Panc1 (cell line): ENCODE results near the gene RTP1.

ENCODE experiments used
- TF ChIP-seq, protein P1 (sequence below): fragments of 450-650 bp; IDR thresholded peaks from 2 replicates; pipeline ENCODE4 v1.5.1; 2017; ENCODE audit warnings: mild to moderate bottlenecking
- TF ChIP-seq, protein P2 (sequence below), 2 experiments: IDR thresholded peaks; 2 replicates each; pipeline ENCODE4 v1.6.1; 2011 to 2012; ENCODE audit warnings: low read depth in 2 of 2, control low read depth in 1 of 2, low read length in 1 of 2, mild to moderate bottlenecking in 1 of 2, moderate library complexity in 1 of 2; ENCODE audit not compliant: insufficient read depth in 1 of 2

DNA sequence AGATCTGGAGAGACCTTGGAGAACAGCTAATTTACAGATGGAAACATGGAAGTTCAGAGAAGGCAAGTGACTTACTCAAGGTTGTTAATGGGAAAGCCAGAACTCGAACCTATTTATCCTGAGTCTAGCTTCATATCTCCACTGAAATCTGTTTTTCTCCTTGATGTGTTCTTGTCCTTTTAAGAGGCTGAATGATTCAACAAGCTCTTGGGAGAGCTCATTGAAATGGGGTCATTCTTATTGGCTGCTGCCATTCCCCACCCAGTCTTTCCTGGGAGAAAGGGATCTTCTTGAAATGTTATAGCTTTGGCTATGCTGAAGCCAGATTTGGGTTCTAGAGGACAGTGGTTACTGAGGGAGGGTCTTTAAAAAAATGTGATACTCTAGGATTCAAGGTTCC, 41.0 kb downstream of the RTP1 start:
- TF ChIP-seq, protein P1, sequence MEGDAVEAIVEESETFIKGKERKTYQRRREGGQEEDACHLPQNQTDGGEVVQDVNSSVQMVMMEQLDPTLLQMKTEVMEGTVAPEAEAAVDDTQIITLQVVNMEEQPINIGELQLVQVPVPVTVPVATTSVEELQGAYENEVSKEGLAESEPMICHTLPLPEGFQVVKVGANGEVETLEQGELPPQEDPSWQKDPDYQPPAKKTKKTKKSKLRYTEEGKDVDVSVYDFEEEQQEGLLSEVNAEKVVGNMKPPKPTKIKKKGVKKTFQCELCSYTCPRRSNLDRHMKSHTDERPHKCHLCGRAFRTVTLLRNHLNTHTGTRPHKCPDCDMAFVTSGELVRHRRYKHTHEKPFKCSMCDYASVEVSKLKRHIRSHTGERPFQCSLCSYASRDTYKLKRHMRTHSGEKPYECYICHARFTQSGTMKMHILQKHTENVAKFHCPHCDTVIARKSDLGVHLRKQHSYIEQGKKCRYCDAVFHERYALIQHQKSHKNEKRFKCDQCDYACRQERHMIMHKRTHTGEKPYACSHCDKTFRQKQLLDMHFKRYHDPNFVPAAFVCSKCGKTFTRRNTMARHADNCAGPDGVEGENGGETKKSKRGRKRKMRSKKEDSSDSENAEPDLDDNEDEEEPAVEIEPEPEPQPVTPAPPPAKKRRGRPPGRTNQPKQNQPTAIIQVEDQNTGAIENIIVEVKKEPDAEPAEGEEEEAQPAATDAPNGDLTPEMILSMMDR = no peak
- TF ChIP-seq, protein P2, sequence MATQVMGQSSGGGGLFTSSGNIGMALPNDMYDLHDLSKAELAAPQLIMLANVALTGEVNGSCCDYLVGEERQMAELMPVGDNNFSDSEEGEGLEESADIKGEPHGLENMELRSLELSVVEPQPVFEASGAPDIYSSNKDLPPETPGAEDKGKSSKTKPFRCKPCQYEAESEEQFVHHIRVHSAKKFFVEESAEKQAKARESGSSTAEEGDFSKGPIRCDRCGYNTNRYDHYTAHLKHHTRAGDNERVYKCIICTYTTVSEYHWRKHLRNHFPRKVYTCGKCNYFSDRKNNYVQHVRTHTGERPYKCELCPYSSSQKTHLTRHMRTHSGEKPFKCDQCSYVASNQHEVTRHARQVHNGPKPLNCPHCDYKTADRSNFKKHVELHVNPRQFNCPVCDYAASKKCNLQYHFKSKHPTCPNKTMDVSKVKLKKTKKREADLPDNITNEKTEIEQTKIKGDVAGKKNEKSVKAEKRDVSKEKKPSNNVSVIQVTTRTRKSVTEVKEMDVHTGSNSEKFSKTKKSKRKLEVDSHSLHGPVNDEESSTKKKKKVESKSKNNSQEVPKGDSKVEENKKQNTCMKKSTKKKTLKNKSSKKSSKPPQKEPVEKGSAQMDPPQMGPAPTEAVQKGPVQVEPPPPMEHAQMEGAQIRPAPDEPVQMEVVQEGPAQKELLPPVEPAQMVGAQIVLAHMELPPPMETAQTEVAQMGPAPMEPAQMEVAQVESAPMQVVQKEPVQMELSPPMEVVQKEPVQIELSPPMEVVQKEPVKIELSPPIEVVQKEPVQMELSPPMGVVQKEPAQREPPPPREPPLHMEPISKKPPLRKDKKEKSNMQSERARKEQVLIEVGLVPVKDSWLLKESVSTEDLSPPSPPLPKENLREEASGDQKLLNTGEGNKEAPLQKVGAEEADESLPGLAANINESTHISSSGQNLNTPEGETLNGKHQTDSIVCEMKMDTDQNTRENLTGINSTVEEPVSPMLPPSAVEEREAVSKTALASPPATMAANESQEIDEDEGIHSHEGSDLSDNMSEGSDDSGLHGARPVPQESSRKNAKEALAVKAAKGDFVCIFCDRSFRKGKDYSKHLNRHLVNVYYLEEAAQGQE (IDR thresholded peaks at IDR 0.05; ENCODE audit: insufficient read depth in 1 of 2, low read depth in 2 of 2, low read length in 1 of 2) = no peak
